ENCODE results near the gene IMP4. TPM values are rescaled to one million over a fixed set of nuclear protein-coding genes. Genes with fewer than 3 reads are reported as not detected.
A peak's percentile ranks its signal among the peaks of the same experiment; 100 is the strongest.

The IMP4 gene
- total RNA-seq, 1 donor from 2014 or later, result 43.0 TPM

- intact Hi-C loops (cut with DNase I), result no loop called here
- ATAC-seq, result no peak
- DNase-seq (ENCODE audit: low spot score), result no peak
These were observed 7.5 kb upstream of the IMP4 start for GRCh38 chr2:130335226-130335625.

- intact Hi-C loops (cut with DNase I), result no loop called here
- DNase-seq (ENCODE audit: low spot score), result no peak
These were observed 6.4 kb upstream of the IMP4 start for GRCh38 chr2:130336150-130336876.

GRCh38 chr2:130336877-130337734, 5.6 kb upstream of the IMP4 start:
- DNase-seq (ENCODE audit: low spot score) (peak; percentile 85), ATAC-seq (peak; percentile 69)
- intact Hi-C loops (cut with DNase I), result no loop called here

More at GRCh38 chr2:130336150-130336876, 6.4 kb upstream of the IMP4 start:
- ATAC-seq, result no peak

- no peak for DNase-seq (ENCODE audit: low spot score)
- intact Hi-C loops (cut with DNase I), result no loop called here
- no peak for ATAC-seq
These were observed 4.9 kb upstream of the IMP4 start for GRCh38 chr2:130337735-130338325.

- DNase-seq (ENCODE audit: low spot score), result no peak
- intact Hi-C loops (cut with DNase I), result no loop called here
- no peak for ATAC-seq
These were observed 3.8 kb upstream of the IMP4 start for GRCh38 chr2:130338793-130339345.

GRCh38 chr2:130339885-130340745, 2.6 kb upstream of the IMP4 start:
- ATAC-seq, result no peak
- intact Hi-C loops (cut with DNase I), result loop anchor here (10.0 kb wide), 1 partner anchor 155 kb away; the partner anchor contains the start of genes MZT2B and SMPD4
- no peak for DNase-seq (ENCODE audit: low spot score)

GRCh38 chr2:130341562-130342019, 1.1 kb upstream of the IMP4 start:
- ATAC-seq, result no peak
- DNase-seq (ENCODE audit: low spot score), result no peak
- intact Hi-C loops (cut with DNase I), result loop anchor here (10.0 kb wide), 1 partner anchor 157 kb away; the partner anchor contains the start of genes MZT2B and SMPD4

- intact Hi-C loops (cut with DNase I), result loop anchor here (10.0 kb wide), 1 partner anchor 157 kb away; the partner anchor contains the start of genes MZT2B and SMPD4
- peak; percentile 94 for ATAC-seq
- peak; percentile 91 for DNase-seq (ENCODE audit: low spot score)
These were observed 621 bp upstream of the IMP4 start for GRCh38 chr2:130342020-130342532.

GRCh38 chr2:130344578-130344977, 1.9 kb downstream of the IMP4 start:
- no peak for ATAC-seq
- intact Hi-C loops (cut with DNase I), result loop anchor here (10.0 kb wide), 1 partner anchor 160 kb away; the partner anchor contains the start of genes MZT2B and SMPD4
- no peak for DNase-seq (ENCODE audit: low spot score)

- intact Hi-C loops (cut with DNase I), result loop anchor here (10.0 kb wide), 1 partner anchor 160 kb away; the partner anchor contains the start of genes MZT2B and SMPD4
- DNase-seq (ENCODE audit: low spot score), result no peak
- ATAC-seq, result no peak
These were observed 2.4 kb downstream of the IMP4 start for GRCh38 chr2:130345091-130345490.

GRCh38 chr2:130345611-130346010, 2.9 kb downstream of the IMP4 start:
- DNase-seq (ENCODE audit: low spot score), result no peak
- intact Hi-C loops (cut with DNase I), result loop anchor here (10.0 kb wide), 1 partner anchor 161 kb away; the partner anchor contains the start of genes MZT2B and SMPD4
- ATAC-seq, result no peak

GRCh38 chr2:130346041-130346740, 3.5 kb downstream of the IMP4 start:
- ATAC-seq, result no peak
- intact Hi-C loops (cut with DNase I), result loop anchor here (10.0 kb wide), 1 partner anchor 161 kb away; the partner anchor contains the start of genes MZT2B and SMPD4
- no peak for DNase-seq (ENCODE audit: low spot score)

GRCh38 chr2:130346741-130347066, 4.0 kb downstream of the IMP4 start:
- intact Hi-C loops (cut with DNase I), result loop anchor here (10.0 kb wide), 1 partner anchor 162 kb away; the partner anchor contains the start of genes MZT2B and SMPD4
- no peak for ATAC-seq
- DNase-seq (ENCODE audit: low spot score), result no peak

GRCh38 chr2:130347220-130347925, 4.7 kb downstream of the IMP4 start:
- intact Hi-C loops (cut with DNase I), result loop anchor here (10.0 kb wide), 1 partner anchor 163 kb away; the partner anchor contains the start of genes MZT2B and SMPD4
- ATAC-seq (no peak), DNase-seq (ENCODE audit: low spot score) (no peak)

GRCh38 chr2:130349174-130349573, 6.5 kb downstream of the IMP4 start:
- intact Hi-C loops (cut with DNase I), result loop anchor here (10.0 kb wide), 1 partner anchor 164 kb away; the partner anchor contains the start of genes MZT2B and SMPD4
- ATAC-seq, result no peak

GRCh38 chr2:130351711-130352110, 9.0 kb downstream of the IMP4 start:
- DNase-seq (ENCODE audit: low spot score), result no peak
- no peak for ATAC-seq
- intact Hi-C loops (cut with DNase I), result no loop called here

More at GRCh38 chr2:130349174-130349573, 6.5 kb downstream of the IMP4 start:
- no peak for DNase-seq (ENCODE audit: low spot score)
